ENCODE results near the gene MCC.
A peak's percentile ranks its signal among the peaks of the same experiment; 100 is the strongest.

MCC gene

GRCh38 chr5:113487781-113488644 lies at the start of gene MCC:
Gene MCC (minus strand): TSS chr5:113488453.
- DNase-seq (ENCODE audit: low read depth), result no peak
- no peak for TF ChIP-seq CTCF (IDR thresholded peaks at IDR 0.05; ENCODE audit: low read depth, low read length, missing control alignments)
- H3K4me3 ChIP-seq (ENCODE audit: low read depth, low read length), result peak within 1 kb of the TSS; percentile 31

GRCh38 chr5:113531481-113532159 lies 43.4 kb upstream of the MCC start:
- H3K4me3 ChIP-seq (ENCODE audit: low read depth, low read length), result no peak overlapping the region
- DNase-seq (ENCODE audit: low read depth), result no peak
- no peak for TF ChIP-seq CTCF (IDR thresholded peaks at IDR 0.05; ENCODE audit: low read depth, low read length, missing control alignments)

- no peak for TF ChIP-seq CTCF (IDR thresholded peaks at IDR 0.05; ENCODE audit: low read depth, low read length, missing control alignments)
- no peak overlapping the region for H3K4me3 ChIP-seq (ENCODE audit: low read depth, low read length)
- no peak for DNase-seq (ENCODE audit: low read depth)
Measured at GRCh38 chr5:113527746-113528145, 39.5 kb upstream of the MCC start.

- DNase-seq (ENCODE audit: low read depth), result no peak
- no peak overlapping the region for H3K4me3 ChIP-seq (ENCODE audit: low read depth, low read length)
- TF ChIP-seq CTCF (IDR thresholded peaks at IDR 0.05; ENCODE audit: low read depth, low read length, missing control alignments), result no peak
Measured at GRCh38 chr5:113526421-113526820, 38.2 kb upstream of the MCC start.

GRCh38 chr5:113524927-113525326 lies 36.7 kb upstream of the MCC start:
- H3K4me3 ChIP-seq (ENCODE audit: low read depth, low read length), result no peak overlapping the region
- DNase-seq (ENCODE audit: low read depth), result peak; percentile 27
- no peak for TF ChIP-seq CTCF (IDR thresholded peaks at IDR 0.05; ENCODE audit: low read depth, low read length, missing control alignments)

- no peak for DNase-seq (ENCODE audit: low read depth)
- TF ChIP-seq CTCF (IDR thresholded peaks at IDR 0.05; ENCODE audit: low read depth, low read length, missing control alignments), result no peak
- no peak overlapping the region for H3K4me3 ChIP-seq (ENCODE audit: low read depth, low read length)
Measured at GRCh38 chr5:113523168-113523567, 34.9 kb upstream of the MCC start.
